HFF-Myc (cell line): ENCODE results near the gene DDRGK1.

Experiments
- DNase-seq: peaks from one replicate; pipeline ENCODE4 v3.0.0-alpha.2; 2011; ENCODE audit warnings: low read depth; ENCODE audit errors: extremely low read depth
- H3K4me3 ChIP-seq: replicated peaks from 2 replicates; pipeline ENCODE4 v1.5.1; 2011; ENCODE audit warnings: low read depth, mild to moderate bottlenecking, control low read depth, low read length
- TF ChIP-seq, protein P1 (sequence below): IDR thresholded peaks from 2 replicates; pipeline ENCODE4 v1.5.1; 2012; ENCODE audit warnings: mild to moderate bottlenecking, low read depth, low read length, control low read depth; ENCODE audit errors: missing control alignments

Gene DDRGK1

GRCh38 chr20:3237011-3237957 is 32.8 kb upstream of the DDRGK1 start:
- DNase-seq, result no peak
- TF ChIP-seq, protein P1, sequence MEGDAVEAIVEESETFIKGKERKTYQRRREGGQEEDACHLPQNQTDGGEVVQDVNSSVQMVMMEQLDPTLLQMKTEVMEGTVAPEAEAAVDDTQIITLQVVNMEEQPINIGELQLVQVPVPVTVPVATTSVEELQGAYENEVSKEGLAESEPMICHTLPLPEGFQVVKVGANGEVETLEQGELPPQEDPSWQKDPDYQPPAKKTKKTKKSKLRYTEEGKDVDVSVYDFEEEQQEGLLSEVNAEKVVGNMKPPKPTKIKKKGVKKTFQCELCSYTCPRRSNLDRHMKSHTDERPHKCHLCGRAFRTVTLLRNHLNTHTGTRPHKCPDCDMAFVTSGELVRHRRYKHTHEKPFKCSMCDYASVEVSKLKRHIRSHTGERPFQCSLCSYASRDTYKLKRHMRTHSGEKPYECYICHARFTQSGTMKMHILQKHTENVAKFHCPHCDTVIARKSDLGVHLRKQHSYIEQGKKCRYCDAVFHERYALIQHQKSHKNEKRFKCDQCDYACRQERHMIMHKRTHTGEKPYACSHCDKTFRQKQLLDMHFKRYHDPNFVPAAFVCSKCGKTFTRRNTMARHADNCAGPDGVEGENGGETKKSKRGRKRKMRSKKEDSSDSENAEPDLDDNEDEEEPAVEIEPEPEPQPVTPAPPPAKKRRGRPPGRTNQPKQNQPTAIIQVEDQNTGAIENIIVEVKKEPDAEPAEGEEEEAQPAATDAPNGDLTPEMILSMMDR, result no peak
- H3K4me3 ChIP-seq, result peak overlapping the region; percentile 57

DNA sequence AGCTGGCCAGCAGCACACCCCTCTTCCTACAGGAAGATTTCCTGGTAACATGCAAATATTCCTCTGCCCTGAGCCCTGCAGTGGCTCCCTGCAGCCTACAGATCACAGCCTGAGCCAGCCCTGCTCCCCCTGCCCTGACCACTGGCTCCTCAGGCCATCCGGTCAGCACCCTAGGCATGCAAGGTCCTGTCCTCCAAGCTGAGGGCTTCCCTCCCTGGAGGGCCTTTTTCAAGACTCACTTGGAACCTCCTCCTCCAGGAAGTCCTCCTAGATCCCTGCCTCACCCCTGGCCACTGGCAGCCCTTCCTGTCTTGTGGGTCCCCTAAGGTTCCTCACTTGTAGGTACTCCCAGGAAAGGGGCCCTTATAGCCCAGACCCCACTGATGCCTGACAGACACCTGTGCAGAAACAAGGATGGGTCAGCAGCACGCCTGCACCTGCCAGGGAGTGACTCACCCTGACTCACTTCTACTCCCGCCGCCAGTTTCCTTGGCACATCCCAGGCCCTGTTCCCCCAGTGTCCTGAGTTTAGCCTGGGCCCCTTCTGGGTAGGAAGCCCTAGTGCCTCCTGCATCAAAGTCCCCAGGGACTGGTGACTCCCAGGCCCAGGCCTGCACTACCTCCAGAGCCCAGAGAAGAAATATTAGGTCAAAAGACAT is 31.3 kb upstream of the DDRGK1 start:
- H3K4me3 ChIP-seq, result no peak overlapping the region
- DNase-seq, result no peak
- TF ChIP-seq, protein P1, result no peak

DNA sequence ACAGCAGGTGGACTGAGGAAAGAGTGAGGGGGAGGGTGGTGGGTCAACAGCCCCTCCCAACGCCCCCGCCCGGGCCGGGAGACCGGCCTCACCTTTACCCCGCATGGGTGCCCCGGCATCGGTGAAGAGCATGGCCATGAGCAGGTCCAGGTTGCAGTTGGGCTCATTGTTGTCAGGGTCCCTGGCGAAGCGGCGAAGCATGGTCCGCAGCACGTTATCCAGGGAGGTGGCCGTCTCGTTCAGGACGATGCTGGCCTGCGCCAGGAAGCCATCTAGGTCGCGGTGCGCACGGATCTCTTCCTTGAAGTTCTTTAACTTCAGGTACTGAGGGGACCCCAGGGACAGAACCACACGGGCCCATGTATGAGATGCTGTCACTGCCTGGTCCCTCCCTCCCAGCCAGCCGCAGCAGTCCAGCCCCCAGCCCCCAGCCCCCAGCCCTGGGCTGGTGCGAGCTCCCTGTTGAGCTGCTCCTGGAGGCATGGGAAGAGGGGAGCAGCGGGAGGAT is 29.6 kb upstream of the DDRGK1 start:
- TF ChIP-seq, protein P1, result no peak
- no peak overlapping the region for H3K4me3 ChIP-seq
- DNase-seq, result no peak

- no peak overlapping the region for H3K4me3 ChIP-seq
- TF ChIP-seq, protein P1, result no peak
Measured at GRCh38 chr20:3233131-3233990, 28.9 kb upstream of the DDRGK1 start.

GRCh38 chr20:3231889-3232588 is 27.6 kb upstream of the DDRGK1 start:
- no peak for DNase-seq
- TF ChIP-seq, protein P1, result no peak
- no peak overlapping the region for H3K4me3 ChIP-seq

More at GRCh38 chr20:3233131-3233990, 28.9 kb upstream of the DDRGK1 start:
- DNase-seq, result no peak

- H3K4me3 ChIP-seq, result no peak overlapping the region
- TF ChIP-seq, protein P1, result no peak
- no peak for DNase-seq
Measured at GRCh38 chr20:3231116-3231515, 26.6 kb upstream of the DDRGK1 start.
